IPS-15b (cell line): Measurements from ENCODE around the gene RASGRP1.

Experiments used
- H3K27me3 ChIP-seq: one replicate; pipeline ENCODE4 v1.6.1; 2013; ENCODE audit warnings: low read length; ENCODE audit not compliant: control insufficient read depth, insufficient read depth
- H3K36me3 ChIP-seq: one replicate; pipeline ENCODE4 v1.6.1; 2013; ENCODE audit warnings: low read length; ENCODE audit not compliant: control insufficient read depth, insufficient read depth
- H3K4me1 ChIP-seq: one replicate; pipeline ENCODE4 v1.6.1; 2013; ENCODE audit warnings: mild to moderate bottlenecking, low read length; ENCODE audit not compliant: control insufficient read depth, insufficient read depth
- H3K4me3 ChIP-seq: one replicate; pipeline ENCODE4 v1.5.1; 2013; ENCODE audit warnings: low read depth, low read length
- H3K9ac ChIP-seq: one replicate; pipeline ENCODE4 v1.6.1; 2013; ENCODE audit warnings: low read depth, mild to moderate bottlenecking, low read length
- H3K9me3 ChIP-seq: one replicate; pipeline ENCODE4 v1.6.1; 2013; ENCODE audit warnings: mild to moderate bottlenecking, low read length; ENCODE audit not compliant: control insufficient read depth, insufficient read depth

Gene RASGRP1

DNA sequence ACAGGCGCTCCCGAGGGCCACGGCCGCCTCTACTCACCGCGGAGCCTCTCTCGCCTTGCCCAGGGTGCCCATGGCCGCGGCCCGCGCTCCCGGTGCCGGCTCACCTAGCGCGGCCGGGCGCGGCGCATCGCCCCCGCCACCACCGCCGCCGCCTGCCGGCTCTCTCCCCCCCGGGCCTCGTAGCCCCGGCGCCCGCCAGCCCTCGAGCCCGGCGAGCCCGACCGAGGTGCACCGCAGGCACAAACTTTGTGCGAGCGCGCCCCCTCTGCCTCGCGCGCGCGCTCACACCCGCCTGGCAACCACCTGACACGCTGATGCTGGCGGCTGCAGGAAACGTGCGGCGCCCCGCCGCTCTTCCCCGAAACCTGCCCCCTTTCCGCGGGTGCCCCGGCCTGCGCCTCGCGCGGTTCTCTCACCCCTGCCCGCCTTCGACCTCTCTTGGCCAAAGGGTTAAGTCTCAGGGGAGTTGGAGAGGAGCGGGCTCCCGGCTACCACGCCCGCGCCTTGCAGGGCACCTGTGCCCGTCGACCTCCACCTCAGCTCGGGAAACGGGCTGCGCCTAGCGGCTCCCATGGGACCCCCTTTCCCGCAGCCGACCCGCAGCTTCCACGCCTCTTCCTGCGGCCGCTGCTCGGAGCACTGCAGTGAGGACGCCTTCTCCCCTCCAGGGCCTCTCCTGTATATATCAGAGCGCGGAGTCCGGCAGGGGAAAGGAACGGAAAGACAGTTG lies at the start of gene RASGRP1:
TSS of gene RASGRP1 (minus strand) at position 258 of the 730 bp plus-strand sequence. CDS start at position 72, 186 bp downstream.
- H3K4me1 ChIP-seq: no peaks in the 10 kb centered on the region
- peak within 1 kb of the TSS; percentile 64 for H3K4me3 ChIP-seq
- H3K27me3 ChIP-seq: peaks cover 36% of the 10 kb centered on the region
- H3K9me3 ChIP-seq: no peaks in the 10 kb centered on the region
- H3K9ac ChIP-seq: peak within 1 kb of the TSS; percentile 12
- no peaks in the 10 kb centered on the region for H3K36me3 ChIP-seq

DNA sequence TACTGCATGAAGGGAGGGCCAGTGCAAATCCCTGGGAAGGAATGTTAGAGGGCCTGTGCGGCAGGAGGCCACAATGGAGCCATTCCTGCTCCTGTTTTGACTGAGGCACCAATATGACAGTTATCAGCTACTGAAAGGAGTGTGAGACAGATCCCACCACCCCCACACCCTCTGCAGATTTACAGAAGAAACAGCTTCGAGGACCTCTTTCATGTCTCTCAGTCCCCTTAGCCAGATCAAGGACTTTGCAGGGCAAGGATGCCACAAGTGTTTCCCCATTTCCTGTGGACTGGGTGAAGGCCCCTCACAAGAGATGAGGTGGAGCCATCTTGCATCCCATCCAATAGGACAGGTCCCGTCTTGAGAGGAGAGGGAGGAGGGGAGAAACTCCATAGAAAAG lies 48.5 kb upstream of the RASGRP1 start:
- no peak overlapping the region for H3K9ac ChIP-seq

DNA sequence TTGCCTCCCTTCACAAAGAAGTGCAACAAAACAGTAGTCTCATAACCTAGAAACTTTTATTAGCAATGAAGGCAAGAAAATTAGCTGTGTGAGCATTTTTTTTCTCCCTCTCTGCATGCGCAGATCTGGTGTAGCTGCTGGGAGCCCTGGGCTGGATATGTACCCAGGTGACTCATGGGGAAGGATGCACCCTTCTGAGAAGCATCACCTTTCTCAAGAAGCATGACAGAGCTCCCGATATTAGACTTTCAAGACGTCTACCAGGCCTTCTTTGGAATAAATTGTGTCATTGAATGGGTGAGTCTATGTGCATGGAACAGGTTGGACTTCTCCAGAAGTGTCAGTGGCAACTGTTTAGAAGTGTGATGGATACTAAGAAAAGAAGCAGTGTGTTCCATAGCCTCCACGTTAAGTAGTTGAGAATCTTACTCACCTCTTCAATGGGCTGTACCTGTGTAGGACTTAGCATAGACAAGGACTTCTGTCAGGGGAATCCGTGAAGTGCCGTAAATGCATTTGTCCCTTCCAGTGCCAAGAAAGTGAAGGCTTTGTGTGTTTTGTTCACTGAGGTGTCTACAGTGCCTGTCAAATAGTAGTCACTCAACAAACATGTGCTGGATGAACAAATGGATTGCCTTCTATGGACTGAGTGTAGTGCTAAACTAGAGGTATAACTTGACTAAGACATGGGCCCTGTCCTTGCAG lies 47.7 kb upstream of the RASGRP1 start:
- Histone ChIP-seq H3K36me3 (no peaks in the 10 kb centered on the region), H3K4me1 (no peaks in the 10 kb centered on the region), H3K9ac (no peak overlapping the region), H3K27me3 (no peaks in the 10 kb centered on the region), H3K9me3 (no peaks in the 10 kb centered on the region), H3K4me3 (no peak overlapping the region)

More for the DNA sequence above, 48.5 kb upstream of the RASGRP1 start:
- H3K36me3 ChIP-seq: no peaks in the 10 kb centered on the region
- H3K27me3 ChIP-seq: no peaks in the 10 kb centered on the region
- H3K9me3 ChIP-seq: no peaks in the 10 kb centered on the region
- no peak overlapping the region for H3K4me3 ChIP-seq
- H3K4me1 ChIP-seq: no peaks in the 10 kb centered on the region

DNA sequence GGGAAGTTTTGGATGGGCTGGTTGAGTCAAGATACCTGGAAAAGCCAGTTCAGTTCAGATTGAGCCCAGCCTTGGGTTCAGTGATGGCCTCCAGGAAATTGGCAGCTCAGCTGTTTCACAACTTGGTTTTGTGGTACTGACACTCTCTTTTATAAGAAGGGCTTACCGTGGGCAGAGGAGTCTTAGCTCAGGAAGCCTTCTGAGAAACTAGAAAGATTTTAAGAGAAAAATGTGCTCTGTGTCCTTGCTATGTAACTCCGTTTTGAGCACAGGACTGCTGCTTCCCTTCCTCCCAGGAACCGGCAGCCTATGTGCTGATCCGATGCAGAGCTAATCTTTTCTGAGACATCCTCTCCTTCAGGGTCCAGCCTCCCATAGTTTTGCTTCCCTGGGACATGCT lies 46.6 kb upstream of the RASGRP1 start:
- Histone ChIP-seq H3K4me1 (no peaks in the 10 kb centered on the region), H3K4me3 (no peak overlapping the region), H3K9me3 (no peaks in the 10 kb centered on the region), H3K27me3 (no peaks in the 10 kb centered on the region), H3K9ac (no peak overlapping the region), H3K36me3 (no peaks in the 10 kb centered on the region)

- Histone ChIP-seq H3K4me1 (no peaks in the 10 kb centered on the region), H3K27me3 (no peaks in the 10 kb centered on the region), H3K9ac (no peak overlapping the region), H3K4me3 (no peak overlapping the region), H3K9me3 (no peaks in the 10 kb centered on the region), H3K36me3 (no peaks in the 10 kb centered on the region)
Measured at GRCh38 chr15:38610748-38611147, 46.1 kb upstream of the RASGRP1 start.

GRCh38 chr15:38609097-38609738 lies 44.6 kb upstream of the RASGRP1 start:
- H3K36me3 ChIP-seq: no peaks in the 10 kb centered on the region
- no peaks in the 10 kb centered on the region for H3K4me1 ChIP-seq
- H3K9ac ChIP-seq: no peak overlapping the region
- H3K4me3 ChIP-seq: no peak overlapping the region
- H3K27me3 ChIP-seq: no peaks in the 10 kb centered on the region
- H3K9me3 ChIP-seq: no peaks in the 10 kb centered on the region

DNA sequence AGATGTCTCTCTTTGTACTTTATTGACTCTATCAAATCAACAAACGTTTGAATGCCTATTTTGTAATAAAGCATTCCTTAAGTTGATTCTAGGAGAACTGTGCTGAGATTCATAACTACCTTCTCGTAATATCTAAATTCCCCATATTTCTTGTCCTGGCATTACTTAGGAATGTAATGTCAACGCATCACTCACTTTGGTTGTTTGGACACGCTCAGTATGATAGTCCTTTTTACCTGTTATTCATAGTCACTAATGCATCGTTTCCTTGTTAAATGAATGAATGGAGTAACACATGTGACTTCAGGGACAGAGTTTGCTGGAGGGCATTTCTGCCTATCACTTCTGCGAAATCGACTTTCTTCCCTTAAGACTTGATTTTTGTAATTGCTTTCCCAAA lies 44.1 kb upstream of the RASGRP1 start:
- Histone ChIP-seq H3K4me1 (no peaks in the 10 kb centered on the region), H3K9me3 (no peaks in the 10 kb centered on the region), H3K36me3 (no peaks in the 10 kb centered on the region), H3K27me3 (no peaks in the 10 kb centered on the region), H3K9ac (no peak overlapping the region), H3K4me3 (no peak overlapping the region)

- Histone ChIP-seq H3K36me3 (no peaks in the 10 kb centered on the region), H3K4me3 (no peak overlapping the region), H3K9ac (no peak overlapping the region), H3K4me1 (no peaks in the 10 kb centered on the region), H3K27me3 (no peaks in the 10 kb centered on the region), H3K9me3 (no peaks in the 10 kb centered on the region)
Measured at GRCh38 chr15:38605744-38606143, 41.1 kb upstream of the RASGRP1 start.

- no peak overlapping the region for H3K4me3 ChIP-seq
- no peaks in the 10 kb centered on the region for H3K4me1 ChIP-seq
- no peaks in the 10 kb centered on the region for H3K36me3 ChIP-seq
- no peaks in the 10 kb centered on the region for H3K27me3 ChIP-seq
- H3K9ac ChIP-seq: no peak overlapping the region
- H3K9me3 ChIP-seq: no peaks in the 10 kb centered on the region
Measured at GRCh38 chr15:38603672-38604071, 39.1 kb upstream of the RASGRP1 start.

DNA sequence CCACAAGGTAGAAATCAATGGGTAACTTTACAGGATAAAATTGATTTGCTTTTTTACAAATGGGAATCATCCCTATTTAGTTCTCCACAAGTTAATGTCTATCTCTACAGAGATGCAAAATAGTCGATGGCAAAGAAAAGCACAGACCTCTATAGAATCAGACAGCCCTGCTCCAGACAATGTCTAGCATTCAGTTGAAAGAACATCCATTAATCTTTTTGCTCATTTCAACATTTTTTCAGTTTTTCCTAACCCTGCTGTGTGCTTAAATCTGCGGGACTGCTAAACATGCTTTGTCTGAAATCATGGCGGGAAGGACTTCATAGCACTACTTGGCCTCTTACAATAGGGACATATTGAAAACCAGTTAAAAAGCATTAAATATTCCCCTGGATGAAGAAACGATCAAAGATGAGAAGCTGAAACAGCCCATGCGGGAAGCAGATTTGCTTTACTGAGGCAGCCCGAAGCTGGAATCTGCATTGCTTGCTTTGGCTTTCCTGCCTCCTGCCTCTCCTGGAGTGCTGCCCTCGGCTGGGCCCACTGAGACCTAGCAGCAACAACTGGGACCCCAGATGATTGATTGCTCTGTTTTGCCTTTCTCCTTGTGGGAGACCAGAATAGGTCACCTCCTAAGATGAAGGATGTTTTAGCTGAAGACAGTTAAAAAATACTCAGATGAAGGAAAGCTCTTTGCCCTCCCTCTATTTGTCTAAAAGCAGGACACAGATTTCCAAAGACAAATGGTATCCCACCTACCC lies 38.5 kb upstream of the RASGRP1 start:
- Histone ChIP-seq H3K4me1 (no peaks in the 10 kb centered on the region), H3K27me3 (no peaks in the 10 kb centered on the region), H3K9ac (no peak overlapping the region), H3K4me3 (no peak overlapping the region), H3K36me3 (no peaks in the 10 kb centered on the region), H3K9me3 (no peaks in the 10 kb centered on the region)

DNA sequence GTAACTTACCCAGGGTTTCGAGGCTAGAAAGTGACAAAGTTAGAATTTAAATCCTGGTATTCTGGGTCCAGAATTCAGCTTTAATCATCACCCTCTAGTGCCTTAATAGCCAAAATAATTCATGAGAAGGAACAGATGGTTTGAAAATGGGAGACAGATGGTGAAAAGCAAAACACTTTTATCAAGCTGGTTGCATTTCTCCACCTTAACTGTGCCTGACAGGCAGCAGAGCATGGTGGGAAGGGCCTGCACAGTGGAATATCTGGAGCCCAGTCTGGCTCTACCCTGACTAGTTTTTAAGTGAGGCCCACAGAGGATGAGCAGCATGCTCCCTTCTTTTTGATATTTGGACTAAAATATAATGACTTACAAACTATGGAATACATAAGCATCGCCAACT lies 35.6 kb upstream of the RASGRP1 start:
- Histone ChIP-seq H3K9ac (no peak overlapping the region), H3K27me3 (no peaks in the 10 kb centered on the region)

More for the DNA sequence above, 35.6 kb upstream of the RASGRP1 start:
- no peak overlapping the region for H3K4me3 ChIP-seq
- no peaks in the 10 kb centered on the region for H3K9me3 ChIP-seq
- H3K36me3 ChIP-seq: no peaks in the 10 kb centered on the region
- no peaks in the 10 kb centered on the region for H3K4me1 ChIP-seq
